A673 (cell line): ENCODE measurements around the gene IGF1.

Experiments
- CTCF ChIP-seq: fragments of 300-800, 200-600 bp; sonication (generic); conservative IDR thresholded peaks from 2 replicates; pipeline ENCODE4 v1.5.1; 2017; ENCODE audit warnings: low read depth, mild to moderate bottlenecking, antibody characterized with exemption, low read length, moderate library complexity, mixed read lengths
- EZH2 ChIP-seq: fragments of 200-600 bp; sonication (generic); IDR thresholded peaks from 2 replicates; pipeline ENCODE4 v1.6.1; 2017; ENCODE audit warnings: borderline replicate concordance, low read depth, mild to moderate bottlenecking, mixed read lengths, antibody characterized with exemption, low read length; ENCODE audit not compliant: poor library complexity, severe bottlenecking

GRCh38 chr12:102484017-102484416 is 3.7 kb upstream of the IGF1 start:
- TF ChIP-seq CTCF: no peak
- TF ChIP-seq EZH2: no peak
